WTC11 (cell line): Measurements from ENCODE around the gene TCHH. TPM values are rescaled to one million over a fixed set of nuclear protein-coding genes. Genes with fewer than 3 reads are reported as not detected.

ENCODE experiments used
- CTCF ChIP-seq: fragments of 200-600 bp; IDR thresholded peaks from 2 replicates; pipeline ENCODE4 v1.8.0; 2022; ENCODE audit warnings: antibody characterized with exemption
- E2F5 ChIP-seq: sonication (generic); formaldehyde crosslinking; IDR thresholded peaks from 2 replicates; pipeline ENCODE4 v1.8.1; 2022; ENCODE audit warnings: mild to moderate bottlenecking, moderate library complexity, missing genetic modification reagents
- ERG ChIP-seq: fragments of 250-450 bp; sonication (Bioruptor Pico); IDR thresholded peaks from 2 replicates; pipeline ENCODE4 v1.8.0; 2021; ENCODE audit warnings: mild to moderate bottlenecking
- FOXP1 ChIP-seq: sonication (generic); formaldehyde crosslinking; IDR thresholded peaks from 2 replicates; pipeline ENCODE4 v1.8.0; 2022; ENCODE audit warnings: missing genetic modification reagents, mild to moderate bottlenecking, moderate library complexity, borderline replicate concordance
- GABPB1 ChIP-seq: sonication (generic); formaldehyde crosslinking; IDR thresholded peaks from 2 replicates; pipeline ENCODE4 v1.8.1; 2023; ENCODE audit warnings: mild to moderate bottlenecking, missing genetic modification reagents
- GRHL2 ChIP-seq: fragments of 250-450 bp; sonication (Bioruptor Pico); IDR thresholded peaks from 2 replicates; pipeline ENCODE4 v1.8.0; 2022; ENCODE audit warnings: mild to moderate bottlenecking, moderate library complexity; ENCODE audit not compliant: insufficient replicate concordance, severe bottlenecking
- GTF2I ChIP-seq: fragments of 250-450 bp; sonication (Bioruptor Pico); conservative IDR thresholded peaks from 2 replicates; pipeline ENCODE4 v1.4.0; 2021; ENCODE audit warnings: mild to moderate bottlenecking
- IRF2 ChIP-seq: sonication (generic); formaldehyde crosslinking; IDR thresholded peaks from 2 replicates; pipeline ENCODE4 v1.8.0; 2022; ENCODE audit warnings: low read depth, missing genetic modification reagents, borderline replicate concordance
- JAZF1 ChIP-seq: fragments of 250-450 bp; sonication (Bioruptor Pico); IDR thresholded peaks from 2 replicates; pipeline ENCODE4 v1.9.0; 2021; ENCODE audit warnings: moderate library complexity, mild to moderate bottlenecking, inconsistent platforms
- NFE2L1 ChIP-seq: sonication (generic); formaldehyde crosslinking; IDR thresholded peaks from 2 replicates; pipeline ENCODE4 v1.8.1; 2023; ENCODE audit warnings: missing genetic modification reagents
- NFYB ChIP-seq: sonication (generic); formaldehyde crosslinking; conservative IDR thresholded peaks from 2 replicates; pipeline ENCODE4 v1.8.0; 2022; ENCODE audit warnings: low read depth, missing genetic modification reagents
- OVOL2 ChIP-seq: fragments of 250-450 bp; sonication (Bioruptor Pico); IDR thresholded peaks from 2 replicates; pipeline ENCODE4 v1.9.0; 2021; ENCODE audit warnings: mild to moderate bottlenecking, borderline replicate concordance
- PRDM15 ChIP-seq: sonication (generic); formaldehyde crosslinking; IDR thresholded peaks from 2 replicates; pipeline ENCODE4 v1.8.0; 2022; ENCODE audit warnings: missing genetic modification reagents
- TEAD1 ChIP-seq: sonication (generic); formaldehyde crosslinking; IDR thresholded peaks from 2 replicates; pipeline ENCODE4 v1.8.0; 2022; ENCODE audit warnings: mild to moderate bottlenecking, missing genetic modification reagents
- ZNF263 ChIP-seq: sonication (generic); formaldehyde crosslinking; IDR thresholded peaks from 2 replicates; pipeline ENCODE4 v1.8.1; 2022; ENCODE audit warnings: low read depth, mild to moderate bottlenecking, moderate library complexity, missing genetic modification reagents
- ZNF317 ChIP-seq: sonication (generic); formaldehyde crosslinking; IDR thresholded peaks from 2 replicates; pipeline ENCODE4 v1.8.1; 2023; ENCODE audit warnings: low read depth, mild to moderate bottlenecking, moderate library complexity, missing genetic modification reagents, borderline replicate concordance
- ZNF532 ChIP-seq: fragments of 250-450 bp; sonication (Bioruptor Pico); IDR thresholded peaks from 2 replicates; pipeline ENCODE4 v1.9.0; 2021; ENCODE audit warnings: mild to moderate bottlenecking, borderline replicate concordance
- total RNA-seq: library from RNA; stranded (reverse); gene quantifications from 3 replicates; pipeline ENCODE4 v1.2.3, GENCODE V29; 2021
- TF ChIP-seq, protein P1 (sequence below): sonication (generic); formaldehyde crosslinking; IDR thresholded peaks from 2 replicates; pipeline ENCODE4 v1.8.0; 2023; ENCODE audit warnings: missing genetic modification reagents, mild to moderate bottlenecking, borderline replicate concordance
- TF ChIP-seq, protein P2 (sequence below): sonication (generic); formaldehyde crosslinking; IDR thresholded peaks from 2 replicates; pipeline ENCODE4 v1.8.0; 2022; ENCODE audit warnings: mild to moderate bottlenecking, missing genetic modification reagents
- TF ChIP-seq, protein P3 (sequence below): sonication (generic); formaldehyde crosslinking; IDR thresholded peaks from 2 replicates; pipeline ENCODE4 v1.8.0; 2022; ENCODE audit warnings: mild to moderate bottlenecking, missing genetic modification reagents

TCHH gene
- total RNA-seq, 1 experiment from 2014 or later, result 0.04 TPM

DNA sequence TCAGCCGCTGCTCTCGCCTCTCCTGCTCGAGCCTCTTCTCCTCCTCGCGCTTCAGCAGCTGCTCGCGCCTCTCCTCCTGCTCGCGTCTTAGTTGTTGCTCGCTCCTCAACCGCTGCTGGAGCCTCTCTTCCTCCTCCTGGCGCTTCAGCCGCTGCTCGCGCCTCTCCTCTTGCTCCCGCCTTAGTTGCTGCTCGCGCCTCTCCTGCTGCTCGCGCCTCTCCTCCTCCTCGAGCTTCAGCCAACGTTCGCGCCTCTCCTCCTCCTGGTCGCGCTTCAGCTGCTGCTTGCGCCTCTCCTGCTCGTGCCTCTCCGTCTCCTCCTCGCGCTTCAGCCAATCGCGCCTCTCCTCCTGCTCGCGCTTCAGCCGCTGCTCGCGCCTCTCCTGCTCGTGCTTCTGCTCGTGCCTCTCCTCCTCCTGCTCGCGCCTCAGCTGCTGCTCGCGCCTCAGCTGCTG is 3.7 kb downstream of the TCHH start (continued):
- TF ChIP-seq ZNF532, result no peak
- TF ChIP-seq TEAD1, result peak; percentile 97
- peak; percentile 99 for TF ChIP-seq NFE2L1
- TF ChIP-seq FOXP1, result peak; percentile 99
- TF ChIP-seq GABPB1, result no peak
- TF ChIP-seq PRDM15 (CRISPR knock-in tag), result peak; percentile 48; the same call in 1 of the 2 replicates
- peak; percentile 74; the same call in 1 of the 2 replicates for TF ChIP-seq IRF2 (CRISPR knock-in tag)
- TF ChIP-seq, protein P1, sequence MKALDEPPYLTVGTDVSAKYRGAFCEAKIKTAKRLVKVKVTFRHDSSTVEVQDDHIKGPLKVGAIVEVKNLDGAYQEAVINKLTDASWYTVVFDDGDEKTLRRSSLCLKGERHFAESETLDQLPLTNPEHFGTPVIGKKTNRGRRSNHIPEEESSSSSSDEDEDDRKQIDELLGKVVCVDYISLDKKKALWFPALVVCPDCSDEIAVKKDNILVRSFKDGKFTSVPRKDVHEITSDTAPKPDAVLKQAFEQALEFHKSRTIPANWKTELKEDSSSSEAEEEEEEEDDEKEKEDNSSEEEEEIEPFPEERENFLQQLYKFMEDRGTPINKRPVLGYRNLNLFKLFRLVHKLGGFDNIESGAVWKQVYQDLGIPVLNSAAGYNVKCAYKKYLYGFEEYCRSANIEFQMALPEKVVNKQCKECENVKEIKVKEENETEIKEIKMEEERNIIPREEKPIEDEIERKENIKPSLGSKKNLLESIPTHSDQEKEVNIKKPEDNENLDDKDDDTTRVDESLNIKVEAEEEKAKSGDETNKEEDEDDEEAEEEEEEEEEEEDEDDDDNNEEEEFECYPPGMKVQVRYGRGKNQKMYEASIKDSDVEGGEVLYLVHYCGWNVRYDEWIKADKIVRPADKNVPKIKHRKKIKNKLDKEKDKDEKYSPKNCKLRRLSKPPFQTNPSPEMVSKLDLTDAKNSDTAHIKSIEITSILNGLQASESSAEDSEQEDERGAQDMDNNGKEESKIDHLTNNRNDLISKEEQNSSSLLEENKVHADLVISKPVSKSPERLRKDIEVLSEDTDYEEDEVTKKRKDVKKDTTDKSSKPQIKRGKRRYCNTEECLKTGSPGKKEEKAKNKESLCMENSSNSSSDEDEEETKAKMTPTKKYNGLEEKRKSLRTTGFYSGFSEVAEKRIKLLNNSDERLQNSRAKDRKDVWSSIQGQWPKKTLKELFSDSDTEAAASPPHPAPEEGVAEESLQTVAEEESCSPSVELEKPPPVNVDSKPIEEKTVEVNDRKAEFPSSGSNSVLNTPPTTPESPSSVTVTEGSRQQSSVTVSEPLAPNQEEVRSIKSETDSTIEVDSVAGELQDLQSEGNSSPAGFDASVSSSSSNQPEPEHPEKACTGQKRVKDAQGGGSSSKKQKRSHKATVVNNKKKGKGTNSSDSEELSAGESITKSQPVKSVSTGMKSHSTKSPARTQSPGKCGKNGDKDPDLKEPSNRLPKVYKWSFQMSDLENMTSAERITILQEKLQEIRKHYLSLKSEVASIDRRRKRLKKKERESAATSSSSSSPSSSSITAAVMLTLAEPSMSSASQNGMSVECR (CRISPR knock-in tag), result peak; percentile 84
- no peak for TF ChIP-seq JAZF1
- no peak for TF ChIP-seq GRHL2 (CRISPR knock-in tag)
- TF ChIP-seq OVOL2 (CRISPR knock-in tag), result no peak
- TF ChIP-seq, protein P2, sequence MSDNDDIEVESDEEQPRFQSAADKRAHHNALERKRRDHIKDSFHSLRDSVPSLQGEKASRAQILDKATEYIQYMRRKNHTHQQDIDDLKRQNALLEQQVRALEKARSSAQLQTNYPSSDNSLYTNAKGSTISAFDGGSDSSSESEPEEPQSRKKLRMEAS (CRISPR knock-in tag), result peak; percentile 96
- no peak for TF ChIP-seq ERG
- TF ChIP-seq GTF2I (CRISPR knock-in tag), result no peak
- TF ChIP-seq ZNF263 (CRISPR knock-in tag), result peak; percentile 64; the same call in 1 of the 2 replicates
- TF ChIP-seq CTCF, result no peak
- TF ChIP-seq ZNF317, result peak; percentile 73; the same call in 1 of the 2 replicates
- TF ChIP-seq, protein P3, sequence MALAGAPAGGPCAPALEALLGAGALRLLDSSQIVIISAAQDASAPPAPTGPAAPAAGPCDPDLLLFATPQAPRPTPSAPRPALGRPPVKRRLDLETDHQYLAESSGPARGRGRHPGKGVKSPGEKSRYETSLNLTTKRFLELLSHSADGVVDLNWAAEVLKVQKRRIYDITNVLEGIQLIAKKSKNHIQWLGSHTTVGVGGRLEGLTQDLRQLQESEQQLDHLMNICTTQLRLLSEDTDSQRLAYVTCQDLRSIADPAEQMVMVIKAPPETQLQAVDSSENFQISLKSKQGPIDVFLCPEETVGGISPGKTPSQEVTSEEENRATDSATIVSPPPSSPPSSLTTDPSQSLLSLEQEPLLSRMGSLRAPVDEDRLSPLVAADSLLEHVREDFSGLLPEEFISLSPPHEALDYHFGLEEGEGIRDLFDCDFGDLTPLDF (CRISPR knock-in tag), result peak; percentile 92; the same call in 1 of the 2 replicates
- no peak; the same call in 1 of the 2 replicates for TF ChIP-seq NFYB (CRISPR knock-in tag)
- TF ChIP-seq E2F5 (CRISPR knock-in tag), result peak; percentile 94
